ENCODE data around the gene CKS1B. TPM values are rescaled to one million over a fixed set of nuclear protein-coding genes. Genes with fewer than 3 reads are reported as not detected.

Gene CKS1B
- total RNA-seq = 67.4 and 72.4 TPM in 2 replicates

DNA sequence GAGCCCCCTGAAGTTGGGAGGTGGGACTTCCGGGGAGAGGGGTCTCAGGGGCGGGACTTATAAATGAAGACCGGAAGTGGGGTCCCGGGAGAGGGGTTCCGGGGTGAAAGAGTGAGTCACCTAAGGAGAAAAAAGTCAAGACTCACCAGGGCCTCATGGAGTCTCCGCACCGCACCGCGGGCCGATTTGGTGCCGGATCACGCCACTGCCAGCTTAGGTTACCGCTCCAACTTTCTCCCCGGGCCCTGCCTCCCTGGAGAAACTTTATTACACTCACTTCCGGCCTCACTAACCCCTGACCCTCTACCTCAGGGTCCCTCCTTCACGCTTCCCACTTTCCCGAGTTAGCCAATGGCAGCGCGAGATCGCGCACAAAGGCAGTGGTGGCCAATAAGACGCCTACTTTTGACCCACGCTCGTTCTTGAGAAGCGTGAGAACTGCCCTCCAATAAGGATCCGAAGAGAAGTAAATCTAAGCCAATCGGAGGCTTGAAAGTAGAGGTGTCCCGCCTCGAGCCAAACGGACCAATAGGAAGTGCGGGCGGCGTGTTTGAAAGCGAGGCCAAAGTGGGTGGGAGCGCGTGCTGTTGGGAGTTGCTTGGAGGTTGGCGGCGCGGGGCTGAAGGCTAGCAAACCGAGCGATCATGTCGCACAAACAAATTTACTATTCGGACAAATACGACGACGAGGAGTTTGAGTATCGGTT, at the start of gene CKS1B:
Gene CKS1B, plus strand, starts transcription at position 580 of the 706 bp plus-strand sequence. Its CDS starts 65 bp downstream, at position 645.
- Histone ChIP-seq H3K36me3 (ENCODE audit: control insufficient read depth, insufficient read depth, low read length) (no peaks in the 10 kb centered on the region), H3K4me3 (ENCODE audit: low read depth, low read length) (peak within 1 kb of the TSS; percentile 62), H3K27me3 (ENCODE audit: control insufficient read depth, insufficient read depth, low read length) (no peaks in the 10 kb centered on the region)
- DNase-seq (ENCODE audit: low read depth) = peak; percentile 100
- TF ChIP-seq, protein P1, sequence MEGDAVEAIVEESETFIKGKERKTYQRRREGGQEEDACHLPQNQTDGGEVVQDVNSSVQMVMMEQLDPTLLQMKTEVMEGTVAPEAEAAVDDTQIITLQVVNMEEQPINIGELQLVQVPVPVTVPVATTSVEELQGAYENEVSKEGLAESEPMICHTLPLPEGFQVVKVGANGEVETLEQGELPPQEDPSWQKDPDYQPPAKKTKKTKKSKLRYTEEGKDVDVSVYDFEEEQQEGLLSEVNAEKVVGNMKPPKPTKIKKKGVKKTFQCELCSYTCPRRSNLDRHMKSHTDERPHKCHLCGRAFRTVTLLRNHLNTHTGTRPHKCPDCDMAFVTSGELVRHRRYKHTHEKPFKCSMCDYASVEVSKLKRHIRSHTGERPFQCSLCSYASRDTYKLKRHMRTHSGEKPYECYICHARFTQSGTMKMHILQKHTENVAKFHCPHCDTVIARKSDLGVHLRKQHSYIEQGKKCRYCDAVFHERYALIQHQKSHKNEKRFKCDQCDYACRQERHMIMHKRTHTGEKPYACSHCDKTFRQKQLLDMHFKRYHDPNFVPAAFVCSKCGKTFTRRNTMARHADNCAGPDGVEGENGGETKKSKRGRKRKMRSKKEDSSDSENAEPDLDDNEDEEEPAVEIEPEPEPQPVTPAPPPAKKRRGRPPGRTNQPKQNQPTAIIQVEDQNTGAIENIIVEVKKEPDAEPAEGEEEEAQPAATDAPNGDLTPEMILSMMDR (IDR thresholded peaks at IDR 0.05; ENCODE audit: insufficient read depth, low read length, poor library complexity, severe bottlenecking) = no peak

DNA sequence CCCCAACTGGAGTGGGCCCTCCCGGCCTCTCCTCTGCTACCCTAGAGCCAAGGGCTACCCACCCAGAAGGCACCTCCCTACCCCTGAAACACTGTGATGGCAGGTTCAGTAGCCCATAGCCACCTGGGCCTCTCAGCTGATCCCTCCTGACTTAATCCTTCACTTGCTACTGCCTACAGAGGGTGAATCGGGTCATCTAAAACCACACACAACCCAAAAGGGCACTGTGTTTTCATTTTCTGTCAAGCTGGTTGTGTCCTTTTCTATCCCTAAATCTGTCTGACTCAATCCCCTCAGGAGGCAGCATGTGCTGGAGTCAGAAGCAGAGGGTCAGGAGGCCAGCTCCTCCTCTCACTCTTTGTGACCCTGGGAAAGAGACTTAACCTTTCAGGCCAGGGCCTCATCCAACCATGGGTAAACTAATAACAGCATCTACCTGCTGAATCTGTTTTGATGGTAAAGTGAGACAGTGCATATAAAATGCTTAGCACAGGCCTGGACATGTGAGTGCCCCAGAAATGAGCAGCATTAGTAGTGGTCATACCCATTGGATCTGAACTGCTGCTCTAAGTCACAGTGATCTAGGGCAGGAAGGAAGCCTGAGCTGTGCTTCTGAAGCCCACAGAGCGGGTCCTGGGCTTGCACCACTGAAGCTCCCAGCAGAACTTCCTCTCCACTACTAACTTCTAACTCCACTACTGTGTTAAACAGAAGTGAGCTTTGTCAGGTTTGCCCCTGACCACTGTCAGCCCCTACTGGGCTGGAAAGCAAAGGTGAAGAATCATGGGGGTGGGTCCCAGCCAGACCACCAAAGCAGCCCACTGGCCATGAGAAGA, 48.9 kb upstream of the CKS1B start:
- no peak for DNase-seq (ENCODE audit: low read depth)
- TF ChIP-seq, protein P1 (IDR thresholded peaks at IDR 0.05; ENCODE audit: insufficient read depth, low read length, poor library complexity, severe bottlenecking) = no peak

DNA sequence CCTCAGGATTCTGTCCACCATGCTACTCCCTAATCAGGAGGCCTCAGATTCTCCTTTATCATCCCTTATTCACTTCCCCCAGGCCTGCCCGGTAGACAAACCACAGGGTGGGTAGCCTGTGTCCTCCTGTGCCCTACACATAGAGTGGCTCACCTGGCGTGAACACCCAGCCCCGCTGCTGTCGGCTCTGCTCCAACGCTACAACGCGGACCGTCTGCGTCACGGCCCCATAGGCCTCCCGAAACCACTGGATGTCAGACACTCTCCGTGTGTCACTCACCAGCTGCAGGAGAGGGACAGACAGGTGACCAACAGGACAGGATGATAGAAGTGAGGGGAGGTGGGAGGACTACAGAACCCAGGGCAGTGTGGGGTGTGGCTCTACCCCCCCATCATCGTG, 48.3 kb upstream of the CKS1B start:
- H3K27me3 ChIP-seq (ENCODE audit: control insufficient read depth, insufficient read depth, low read length) = no peaks in the 10 kb centered on the region

More for the DNA sequence above, 48.9 kb upstream of the CKS1B start:
- Histone ChIP-seq H3K27me3 (ENCODE audit: control insufficient read depth, insufficient read depth, low read length) (no peaks in the 10 kb centered on the region), H3K4me3 (ENCODE audit: low read depth, low read length) (no peak overlapping the region), H3K36me3 (ENCODE audit: control insufficient read depth, insufficient read depth, low read length) (no peaks in the 10 kb centered on the region)

DNA sequence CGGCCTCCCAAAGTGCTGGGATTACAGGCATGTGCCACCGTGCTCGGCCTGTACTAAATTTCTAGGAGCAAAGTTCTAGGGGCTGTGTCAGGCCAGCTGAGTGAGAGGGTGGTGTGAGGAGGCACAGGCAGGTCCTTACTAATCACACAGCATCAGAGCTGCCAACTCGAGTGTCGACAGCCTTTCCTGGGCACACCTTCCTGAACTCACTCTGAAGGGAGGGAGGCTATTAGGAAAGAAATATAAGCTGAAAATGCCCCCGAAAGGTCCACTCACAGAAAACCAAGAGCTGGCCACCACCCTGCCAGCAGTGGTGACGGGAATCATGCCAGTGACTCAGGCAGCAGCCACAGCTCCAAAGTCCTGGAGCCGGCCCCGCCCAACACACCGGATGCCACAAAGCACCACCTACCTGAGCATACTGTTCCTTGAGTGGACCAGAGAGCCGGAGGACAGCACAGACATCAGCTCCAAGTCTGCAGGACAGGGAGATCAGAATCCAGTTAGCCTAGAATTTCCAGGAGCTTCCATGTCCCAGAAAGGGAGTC, 42.5 kb upstream of the CKS1B start:
- TF ChIP-seq, protein P1 (IDR thresholded peaks at IDR 0.05; ENCODE audit: insufficient read depth, low read length, poor library complexity, severe bottlenecking) = no peak
- H3K36me3 ChIP-seq (ENCODE audit: control insufficient read depth, insufficient read depth, low read length) = no peaks in the 10 kb centered on the region
- no peaks in the 10 kb centered on the region for H3K27me3 ChIP-seq (ENCODE audit: control insufficient read depth, insufficient read depth, low read length)
- H3K4me3 ChIP-seq (ENCODE audit: low read depth, low read length) = no peak overlapping the region
- DNase-seq (ENCODE audit: low read depth) = no peak

More for the DNA sequence above, 48.3 kb upstream of the CKS1B start:
- no peak overlapping the region for H3K4me3 ChIP-seq (ENCODE audit: low read depth, low read length)
- H3K36me3 ChIP-seq (ENCODE audit: control insufficient read depth, insufficient read depth, low read length) = no peaks in the 10 kb centered on the region
- TF ChIP-seq, protein P1 (IDR thresholded peaks at IDR 0.05; ENCODE audit: insufficient read depth, low read length, poor library complexity, severe bottlenecking) = no peak
- no peak for DNase-seq (ENCODE audit: low read depth)

DNA sequence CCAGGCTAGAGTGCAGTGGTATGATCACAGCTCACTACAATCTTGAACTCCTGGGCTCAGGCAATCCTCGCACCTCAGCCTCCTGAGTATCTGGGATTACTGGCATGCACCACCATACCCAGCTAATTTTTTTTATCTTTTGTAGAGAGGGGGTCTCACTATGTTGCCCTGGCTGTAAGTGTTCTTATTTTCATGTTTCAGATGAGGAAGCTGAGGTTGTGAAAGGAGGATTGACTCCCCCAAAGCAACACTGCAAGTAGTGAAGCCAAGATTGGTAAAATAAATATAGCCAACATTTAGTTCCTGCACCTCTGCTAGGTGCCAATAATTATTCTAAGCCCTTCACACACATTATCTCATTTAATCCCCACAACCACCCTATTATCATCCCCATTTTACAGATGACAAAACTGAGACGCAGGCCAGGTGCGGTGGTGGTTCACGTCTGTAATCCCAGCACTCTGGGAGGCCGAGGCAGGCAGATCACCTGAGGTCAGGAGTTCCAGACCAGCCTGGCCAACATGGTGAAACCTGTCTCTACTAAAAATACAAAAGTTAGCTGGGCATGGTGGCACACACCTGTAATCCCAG, 40.0 kb upstream of the CKS1B start:
- TF ChIP-seq, protein P1 (IDR thresholded peaks at IDR 0.05; ENCODE audit: insufficient read depth, low read length, poor library complexity, severe bottlenecking) = no peak
- Histone ChIP-seq H3K4me3 (ENCODE audit: low read depth, low read length) (no peak overlapping the region), H3K27me3 (ENCODE audit: control insufficient read depth, insufficient read depth, low read length) (no peaks in the 10 kb centered on the region), H3K36me3 (ENCODE audit: control insufficient read depth, insufficient read depth, low read length) (no peaks in the 10 kb centered on the region)
- DNase-seq (ENCODE audit: low read depth) = no peak
